Activated naive CD4-positive, alpha-beta T cell treated with anti-CD3 and anti-CD28 coated beads for 36 hours (primary cell): ENCODE measurements around the gene CTAGE1. TPM values are rescaled to one million over a fixed set of nuclear protein-coding genes. Genes with fewer than 3 reads are reported as not detected.

Source experiments
- CTCF ChIA-PET: fragments of 350-600 bp; sonication (Branson Sonifier 250); formaldehyde crosslinking; loops from one replicate; lab custom pipeline; 2021; ENCODE audit warnings: antibody characterized with exemption; lab: Charles Lee
- DNase-seq: peaks from one replicate; pipeline ENCODE4 v3.0.0-alpha.2; 2020
- H3K27ac Mint-ChIP-seq: one replicate; pipeline ENCODE4 v1.8.0; 2021; ENCODE audit warnings: mild to moderate bottlenecking, mixed read lengths
- H3K27me3 Mint-ChIP-seq: one replicate; pipeline ENCODE4 v1.8.0; 2021; ENCODE audit warnings: low read depth, mixed read lengths
- H3K36me3 Mint-ChIP-seq: one replicate; pipeline ENCODE4 v1.8.0; 2021; ENCODE audit warnings: low read depth, mixed read lengths
- H3K4me1 Mint-ChIP-seq: one replicate; pipeline ENCODE4 v1.8.0; 2021; ENCODE audit warnings: low read depth, mixed read lengths
- H3K4me3 Mint-ChIP-seq: one replicate; pipeline ENCODE4 v1.8.0; 2021; ENCODE audit warnings: mild to moderate bottlenecking, moderate library complexity, mixed read lengths
- H3K9me3 Mint-ChIP-seq: one replicate; pipeline ENCODE4 v1.8.0; 2021; ENCODE audit warnings: mixed read lengths
- intact Hi-C: fragments of 100-400 bp; cut with micrococcal nuclease; formaldehyde crosslinking; loops from one replicate; pipeline ENCODE4 v1.15.1; 2023
- total RNA-seq, 2 experiments: library from RNA; stranded (reverse); gene quantifications; one replicate each; pipeline ENCODE4 v1.2.3, GENCODE V29; 2021

CTAGE1 gene
- total RNA-seq, 2 experiments from 2014 or later = not detected

DNA sequence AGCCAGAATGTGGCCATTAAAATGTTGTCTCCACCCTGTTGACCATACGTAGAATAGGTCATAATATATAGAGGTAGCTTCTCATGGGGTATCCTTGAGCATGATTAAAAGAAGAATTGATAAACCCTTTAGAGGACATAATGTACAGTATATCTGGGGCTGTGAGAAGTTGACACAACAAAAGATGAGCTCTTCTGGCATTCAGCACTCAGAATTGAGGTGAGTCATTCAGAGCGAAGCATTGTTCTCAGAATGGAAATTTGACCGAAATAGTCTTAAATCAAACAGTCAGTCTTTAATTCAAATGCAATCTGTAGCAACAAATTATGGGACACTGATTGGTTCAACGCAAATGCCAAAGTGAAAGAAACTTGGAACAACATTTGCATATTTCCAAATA, 47.3 kb downstream of the CTAGE1 start:
- H3K27me3 Mint-ChIP-seq = peaks cover 2% of the 10 kb centered on the region
- no peak for DNase-seq
- H3K27ac Mint-ChIP-seq = no peak overlapping the region
- peaks cover 1% of the 10 kb centered on the region for H3K9me3 Mint-ChIP-seq
- H3K4me1 Mint-ChIP-seq = no peaks in the 10 kb centered on the region
- intact Hi-C loops = no loop called here
- H3K36me3 Mint-ChIP-seq = no peaks in the 10 kb centered on the region
- CTCF ChIA-PET = no interaction called here
- H3K4me3 Mint-ChIP-seq = no peak overlapping the region

DNA sequence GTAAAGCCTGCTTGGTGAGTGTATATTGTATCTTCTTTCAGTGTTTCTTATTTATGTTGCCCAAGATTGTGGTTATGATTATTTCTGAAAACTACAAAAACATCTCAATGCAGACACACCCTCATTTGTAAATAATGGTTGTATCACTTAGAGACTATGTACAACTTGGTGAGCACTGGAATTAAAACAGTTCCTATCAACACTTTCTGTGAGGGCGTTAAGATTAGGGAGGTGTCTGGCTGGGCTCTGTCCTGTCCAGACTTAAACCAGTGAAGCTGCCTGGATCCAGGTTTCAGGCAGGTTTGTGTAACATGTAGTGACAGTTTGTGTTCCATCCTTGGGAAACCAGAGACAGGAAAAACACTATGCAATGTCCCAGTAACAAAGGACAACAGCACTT, 49.7 kb downstream of the CTAGE1 start:
- H3K4me1 Mint-ChIP-seq = no peaks in the 10 kb centered on the region
- H3K36me3 Mint-ChIP-seq = no peaks in the 10 kb centered on the region
- H3K9me3 Mint-ChIP-seq = no peaks in the 10 kb centered on the region
- H3K27me3 Mint-ChIP-seq = no peaks in the 10 kb centered on the region
- H3K4me3 Mint-ChIP-seq = no peak overlapping the region
- CTCF ChIA-PET = no interaction called here
- intact Hi-C loops = no loop called here
- no peak overlapping the region for H3K27ac Mint-ChIP-seq
- DNase-seq = no peak

- H3K27me3 Mint-ChIP-seq = no peaks in the 10 kb centered on the region
- CTCF ChIA-PET = no interaction called here
- no peaks in the 10 kb centered on the region for H3K4me1 Mint-ChIP-seq
- H3K36me3 Mint-ChIP-seq = no peaks in the 10 kb centered on the region
- H3K4me3 Mint-ChIP-seq = no peak overlapping the region
- no peak overlapping the region for H3K27ac Mint-ChIP-seq
- intact Hi-C loops = no loop called here
- no peaks in the 10 kb centered on the region for H3K9me3 Mint-ChIP-seq
- DNase-seq = no peak
These were observed 50.4 kb downstream of the CTAGE1 start for GRCh38 chr18:22367303-22367702.

DNA sequence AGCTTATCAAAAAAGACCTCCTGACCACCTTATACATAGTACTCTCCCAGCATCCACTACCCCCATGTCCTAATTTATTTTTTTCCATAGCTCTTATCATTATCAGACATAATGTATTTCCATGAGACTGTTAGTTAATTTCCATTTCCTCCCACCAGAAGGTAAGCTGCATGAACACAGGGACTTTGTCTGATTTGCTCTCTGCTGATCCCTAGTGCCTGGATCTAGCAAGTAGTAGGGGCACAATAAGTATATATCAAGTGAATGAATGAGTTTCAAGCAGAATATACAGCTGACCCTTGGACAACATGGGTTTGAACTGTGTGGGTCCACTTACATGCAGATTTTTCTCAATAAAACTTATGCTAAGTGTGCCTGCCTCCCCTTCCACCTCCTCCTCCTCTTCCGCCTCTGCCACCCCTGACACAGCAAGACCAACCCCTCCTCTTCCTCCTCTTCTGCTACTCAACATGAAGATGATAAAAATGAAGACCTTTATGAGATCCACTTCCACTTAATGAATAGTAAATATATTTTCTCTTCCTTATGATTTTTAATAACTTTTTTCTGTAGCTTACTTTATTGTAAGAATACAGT, 53.8 kb downstream of the CTAGE1 start:
- no peak overlapping the region for H3K27ac Mint-ChIP-seq
- H3K36me3 Mint-ChIP-seq = no peaks in the 10 kb centered on the region
- no peaks in the 10 kb centered on the region for H3K9me3 Mint-ChIP-seq
- DNase-seq = no peak
- H3K4me1 Mint-ChIP-seq = no peaks in the 10 kb centered on the region
- no peaks in the 10 kb centered on the region for H3K27me3 Mint-ChIP-seq
- no peak overlapping the region for H3K4me3 Mint-ChIP-seq
- intact Hi-C loops = no loop called here
- CTCF ChIA-PET = no interaction called here

Other genes with a start within 250 kb of the CTAGE1 start
- not detected for gene GATA6, start 248.3 kb downstream of the CTAGE1 start, total RNA-seq